COLO829 (cell line): ENCODE results near the gene ARSD.
"Not testable (repeated sequence)": the region's sequence is repeated elsewhere in the genome, so short reads cannot be mapped to it uniquely, and the experiment has no call there.

Source experiments
- DNase-seq: peaks from one replicate; pipeline ENCODE4 v3.0.0; 2012; ENCODE audit warnings: low spot score

Gene ARSD, protein sequence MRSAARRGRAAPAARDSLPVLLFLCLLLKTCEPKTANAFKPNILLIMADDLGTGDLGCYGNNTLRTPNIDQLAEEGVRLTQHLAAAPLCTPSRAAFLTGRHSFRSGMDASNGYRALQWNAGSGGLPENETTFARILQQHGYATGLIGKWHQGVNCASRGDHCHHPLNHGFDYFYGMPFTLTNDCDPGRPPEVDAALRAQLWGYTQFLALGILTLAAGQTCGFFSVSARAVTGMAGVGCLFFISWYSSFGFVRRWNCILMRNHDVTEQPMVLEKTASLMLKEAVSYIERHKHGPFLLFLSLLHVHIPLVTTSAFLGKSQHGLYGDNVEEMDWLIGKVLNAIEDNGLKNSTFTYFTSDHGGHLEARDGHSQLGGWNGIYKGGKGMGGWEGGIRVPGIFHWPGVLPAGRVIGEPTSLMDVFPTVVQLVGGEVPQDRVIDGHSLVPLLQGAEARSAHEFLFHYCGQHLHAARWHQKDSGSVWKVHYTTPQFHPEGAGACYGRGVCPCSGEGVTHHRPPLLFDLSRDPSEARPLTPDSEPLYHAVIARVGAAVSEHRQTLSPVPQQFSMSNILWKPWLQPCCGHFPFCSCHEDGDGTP

DNA sequence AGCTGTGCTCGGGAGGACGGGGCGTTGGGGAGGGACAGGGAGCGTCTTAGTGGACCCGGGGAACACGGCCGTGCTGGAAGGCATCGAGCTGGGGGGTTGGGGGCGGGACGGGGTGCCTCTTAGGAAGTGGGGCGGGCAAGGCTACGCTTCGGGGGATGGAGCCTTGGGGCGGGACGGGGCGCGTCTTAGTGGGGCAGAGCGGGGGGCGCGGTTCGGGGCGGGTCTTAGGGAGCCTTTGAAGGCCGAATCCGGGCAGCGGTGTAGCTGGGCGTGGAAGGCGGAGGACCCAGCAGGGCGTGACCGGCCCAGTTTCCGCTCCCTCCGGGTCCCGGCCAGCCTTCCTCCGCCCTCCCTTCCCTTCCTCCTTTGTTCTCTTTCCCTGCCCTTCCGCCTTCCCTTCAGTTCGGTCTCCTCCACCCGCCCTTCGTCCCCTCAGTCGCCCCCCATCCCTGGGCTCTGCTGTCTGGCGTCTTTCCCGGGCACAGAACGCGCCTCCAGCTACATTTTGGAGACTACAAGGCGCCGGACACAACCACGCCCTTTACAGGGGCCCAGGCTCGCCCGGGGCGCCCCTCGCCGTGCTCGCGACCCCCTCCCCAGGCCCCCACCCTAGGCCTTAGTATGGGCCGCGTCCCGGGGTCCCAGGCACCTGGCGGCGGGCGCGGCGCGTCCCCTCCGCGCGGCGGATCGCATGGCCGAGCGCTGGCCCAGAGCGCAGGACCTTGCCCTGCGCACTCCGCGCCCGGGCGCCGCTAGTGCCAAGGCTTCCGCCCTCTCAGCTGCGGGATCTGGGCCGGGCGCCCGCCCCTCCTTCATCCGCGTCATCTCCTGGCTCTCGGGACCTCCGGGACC lies at the start of gene ARSD:
TSS of gene ARSD (minus strand) at position 757 of the 852 bp plus-strand sequence. CDS start at position 693, 64 bp downstream.
- DNase-seq, result peak; percentile 53

DNA sequence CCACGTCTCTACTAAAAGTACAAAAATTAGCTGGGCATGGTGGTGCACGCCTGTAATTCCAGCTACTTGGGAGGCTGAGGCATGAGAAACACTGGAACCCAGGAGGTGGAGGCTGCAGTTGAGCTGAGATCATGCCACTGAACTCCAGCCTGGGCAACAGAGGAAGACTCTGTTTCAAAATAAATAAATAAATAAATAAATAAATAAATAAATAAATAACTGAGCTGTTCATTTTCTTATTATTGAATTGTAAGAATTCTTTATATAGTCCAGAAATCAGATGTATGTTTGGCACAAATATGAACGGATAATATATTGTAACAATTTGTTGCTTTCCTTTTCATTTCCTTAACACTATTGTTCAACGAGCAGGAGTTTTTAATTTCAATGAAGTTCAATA lies 49.5 kb upstream of the ARSD start:
- not testable (repeated sequence) for DNase-seq

DNA sequence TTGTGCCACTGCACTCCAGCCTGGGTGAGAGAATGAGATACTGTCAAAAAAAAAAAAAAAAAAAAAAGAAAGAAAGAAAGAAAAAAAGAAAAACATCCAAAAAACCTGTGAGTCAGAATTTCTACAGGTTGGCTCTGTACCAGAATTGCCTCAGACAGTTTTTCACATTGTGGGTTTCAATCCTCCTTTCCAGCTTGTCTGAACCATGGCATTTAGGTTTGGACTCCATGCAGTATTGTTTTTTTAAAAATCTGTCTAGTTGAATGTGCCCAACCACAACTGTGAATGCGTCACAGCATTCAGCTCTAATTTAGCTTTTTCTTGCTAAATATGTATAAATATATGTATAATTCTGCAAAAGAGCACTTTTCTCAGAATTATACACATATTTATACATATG lies 45.8 kb upstream of the ARSD start:
- no peak for DNase-seq

DNA sequence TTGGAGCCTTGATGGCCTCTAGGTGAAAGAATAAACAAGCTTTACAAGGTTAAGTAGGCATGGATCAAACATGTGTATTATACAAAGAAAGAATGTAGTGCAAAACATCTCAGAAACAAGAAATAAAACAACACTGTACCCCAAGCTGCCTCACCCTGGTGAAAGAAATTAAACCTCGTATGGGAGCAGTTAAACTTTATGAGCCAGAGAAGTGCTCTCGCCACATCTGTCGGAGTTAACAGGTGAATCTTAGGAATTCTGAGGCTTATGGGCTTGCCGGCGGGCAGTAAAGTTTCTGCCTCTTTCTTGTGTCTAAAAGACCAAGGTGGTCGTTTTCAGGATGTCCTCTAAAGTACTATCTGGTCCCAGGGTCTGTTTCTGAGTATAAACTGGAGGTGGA lies 43.3 kb upstream of the ARSD start:
- DNase-seq, result no peak

DNA sequence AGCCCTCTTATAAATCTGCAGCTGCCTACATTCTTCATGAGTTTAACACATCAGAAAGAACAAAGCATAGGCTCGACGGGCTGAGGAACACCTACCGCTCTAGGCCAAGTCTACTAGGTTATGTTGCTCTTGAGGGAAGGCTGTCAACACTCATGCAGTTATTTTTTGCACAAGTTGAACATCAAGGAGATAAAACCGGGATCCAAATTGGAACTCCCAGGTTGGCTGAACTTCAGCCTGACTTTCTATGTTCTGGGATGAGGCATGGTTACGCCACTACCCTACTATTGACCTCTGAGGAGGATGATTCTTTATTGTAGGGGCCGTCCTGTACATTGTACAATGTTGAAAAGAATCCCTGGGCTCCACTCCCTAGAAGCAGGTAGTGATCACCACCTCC lies 39.9 kb upstream of the ARSD start:
- DNase-seq, result no peak

DNA sequence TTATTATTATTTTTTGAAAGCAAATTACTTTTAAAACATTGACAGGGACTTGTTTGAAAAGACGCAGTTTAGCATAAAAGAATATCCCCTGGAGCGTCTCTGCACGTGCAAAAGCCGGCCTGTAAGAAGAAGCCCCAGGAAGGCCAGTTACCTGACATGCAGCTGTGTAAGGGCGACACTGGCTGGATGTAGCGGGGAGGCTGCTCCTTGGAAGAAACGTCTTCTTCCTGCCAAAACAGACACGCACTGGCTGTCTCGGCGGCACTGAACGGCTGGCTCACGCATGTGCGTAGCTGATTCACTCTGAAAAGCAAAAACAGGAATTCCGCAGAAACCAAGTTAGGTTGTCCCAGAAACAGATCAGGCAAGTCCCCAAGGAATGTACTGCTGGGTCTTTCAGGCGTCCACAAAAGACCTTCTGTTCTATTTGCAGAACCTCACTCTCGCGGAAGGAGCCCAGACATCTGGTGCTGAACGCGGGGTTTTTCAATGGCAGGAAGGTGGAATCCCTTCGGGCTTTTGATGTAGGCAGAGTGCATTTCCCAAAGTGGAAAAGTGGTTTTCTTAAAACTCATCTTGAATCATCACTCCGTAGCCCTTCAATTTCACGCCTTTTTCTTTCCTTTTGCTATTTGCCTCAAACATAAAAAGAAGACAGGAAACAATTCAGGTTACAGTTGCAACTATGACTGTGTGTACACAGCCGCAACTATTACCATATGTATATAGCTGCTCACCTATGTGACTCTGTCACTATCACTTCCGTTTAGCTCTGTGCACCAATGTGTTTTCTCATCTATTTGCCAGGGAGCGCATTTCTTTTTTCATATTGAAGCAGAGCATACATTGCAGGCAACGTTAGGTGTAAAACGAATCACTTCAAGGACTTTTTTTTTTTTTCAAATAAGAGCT lies 39.1 kb upstream of the ARSD start:
- peak; percentile 48 for DNase-seq

DNA sequence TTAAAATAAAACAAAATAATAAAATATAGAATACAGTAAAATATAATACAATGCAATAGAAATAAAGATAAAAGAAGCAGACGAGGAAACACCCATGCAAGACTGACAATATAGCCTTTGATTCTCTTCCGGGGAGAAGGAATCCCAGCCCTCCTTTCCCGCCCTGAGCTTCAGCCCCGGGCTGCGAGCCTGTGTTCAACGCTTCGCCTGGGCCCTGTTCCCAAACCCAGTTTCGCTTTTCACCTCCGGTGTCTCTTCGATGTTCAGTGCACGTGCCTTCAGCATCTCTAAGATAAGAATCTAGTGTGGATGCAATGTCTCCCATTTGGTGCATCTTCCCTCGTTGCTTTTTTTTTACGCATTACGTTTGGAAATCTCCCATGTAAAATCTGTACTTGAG lies 38.4 kb upstream of the ARSD start:
- no peak for DNase-seq

DNA sequence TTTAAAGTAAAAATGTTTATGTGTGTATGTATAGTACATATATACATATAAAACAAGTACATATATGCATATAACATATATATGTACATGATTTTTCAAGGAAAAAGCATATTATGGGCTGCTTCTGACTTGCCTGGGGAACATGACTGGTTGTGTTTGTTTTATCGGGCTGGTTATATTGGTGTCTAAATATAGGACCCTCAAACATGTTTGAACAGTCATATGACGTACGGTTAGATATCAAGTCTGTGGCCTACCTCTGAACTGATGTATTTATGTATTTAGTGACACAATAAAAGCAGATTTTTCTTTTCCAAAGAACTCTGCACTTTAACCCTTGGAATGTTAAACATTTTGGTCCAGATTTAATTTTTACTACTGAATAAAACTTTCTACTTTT lies 37.9 kb upstream of the ARSD start:
- no peak for DNase-seq

DNA sequence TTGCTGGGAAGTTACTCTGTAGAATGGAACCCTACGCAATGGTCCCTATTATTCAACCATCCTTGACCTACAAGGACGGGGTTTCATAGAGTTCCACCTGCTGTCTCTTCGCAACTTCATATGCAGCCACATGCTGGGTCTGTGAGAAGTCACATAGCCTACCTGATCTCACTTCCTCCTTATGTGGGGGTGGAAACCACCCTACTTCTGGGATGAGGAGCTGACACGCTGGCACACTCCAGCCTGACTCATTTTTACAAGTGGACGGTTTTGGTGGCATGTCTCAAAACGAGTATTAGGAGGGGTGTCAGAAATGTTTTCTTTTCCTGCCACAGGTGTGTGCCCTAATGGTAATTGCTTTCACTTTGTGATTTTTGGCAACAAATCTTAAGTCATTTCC lies 36.8 kb upstream of the ARSD start:
- DNase-seq, result no peak

DNA sequence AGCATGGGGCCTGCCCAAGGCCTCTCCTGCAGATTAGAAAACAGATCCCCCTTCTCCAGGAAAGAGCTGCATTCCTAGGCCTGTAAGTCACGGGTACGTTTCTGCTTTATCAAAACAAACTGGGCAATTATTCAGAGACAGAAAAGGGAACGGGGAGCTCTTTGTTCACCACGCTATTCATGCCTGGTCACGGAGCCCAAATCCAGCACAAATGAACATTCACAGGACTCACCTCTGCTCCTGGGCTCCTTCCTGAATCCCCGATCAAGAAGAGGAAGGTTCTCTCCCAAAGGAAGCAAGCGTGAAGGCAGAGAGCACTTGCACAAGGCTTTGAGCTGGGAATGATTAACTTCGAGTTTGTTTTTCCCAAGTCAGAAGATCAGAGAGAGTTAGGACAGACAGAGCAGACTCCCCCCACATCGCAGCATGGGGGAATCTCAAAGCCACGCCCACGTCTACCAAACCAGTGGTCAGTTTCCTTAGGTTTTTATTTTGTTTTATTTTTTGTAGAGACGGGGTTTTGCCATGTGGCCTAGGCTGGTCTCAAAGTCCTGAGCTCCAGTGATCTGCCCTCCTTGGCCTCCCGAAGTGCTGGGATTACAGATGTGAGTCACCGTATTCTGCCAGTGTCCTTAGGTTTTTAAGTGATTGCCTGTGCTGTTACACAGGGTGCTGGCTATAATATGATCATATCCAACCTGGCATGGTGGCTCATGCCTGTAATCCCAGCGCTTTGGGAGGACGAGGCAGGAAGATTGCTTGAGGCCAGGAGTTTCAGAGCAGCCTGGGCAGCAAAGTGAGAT lies 35.1 kb upstream of the ARSD start:
- DNase-seq, result peak; percentile 5

DNA sequence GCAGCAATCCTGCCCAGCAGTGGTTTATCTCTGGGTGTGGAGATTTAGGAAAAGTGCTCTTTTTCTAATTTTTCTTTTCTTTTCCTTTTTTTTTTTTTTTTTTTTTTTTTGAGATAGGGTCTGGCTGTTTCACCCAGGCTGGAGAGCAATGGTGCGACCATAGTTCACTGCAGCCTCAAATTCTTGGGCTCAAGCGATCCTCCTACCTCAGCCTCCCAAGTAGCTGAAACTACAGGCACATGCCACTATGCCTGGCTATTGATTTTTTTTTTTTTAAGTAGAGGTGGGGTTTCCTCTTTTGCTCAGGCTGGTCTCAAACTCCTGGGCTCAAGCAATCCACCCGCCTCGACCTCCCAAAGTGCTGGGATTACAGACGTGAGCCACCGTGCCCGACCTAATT lies 34.3 kb upstream of the ARSD start:
- DNase-seq, result not testable (repeated sequence)

DNA sequence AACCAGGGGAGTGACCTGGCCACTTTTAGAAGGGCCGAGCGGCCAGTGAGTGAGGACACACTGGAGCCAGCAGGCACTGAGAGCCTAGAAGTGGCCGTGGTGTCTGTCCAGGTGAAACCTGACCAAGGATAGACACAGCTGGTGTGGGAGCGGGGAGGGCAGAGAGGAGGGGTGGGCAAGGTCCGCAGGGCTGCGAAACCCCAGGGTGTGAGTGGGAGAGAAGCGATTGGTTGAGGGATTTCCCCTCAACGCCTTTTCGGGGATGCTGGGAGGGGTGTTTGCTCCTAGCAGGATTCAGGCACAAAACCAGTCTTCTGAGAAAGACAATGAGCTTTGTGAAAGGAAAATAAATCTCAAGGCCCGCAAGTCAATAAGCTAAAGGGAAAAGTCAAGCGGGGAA lies 33.2 kb upstream of the ARSD start:
- no peak for DNase-seq

DNA sequence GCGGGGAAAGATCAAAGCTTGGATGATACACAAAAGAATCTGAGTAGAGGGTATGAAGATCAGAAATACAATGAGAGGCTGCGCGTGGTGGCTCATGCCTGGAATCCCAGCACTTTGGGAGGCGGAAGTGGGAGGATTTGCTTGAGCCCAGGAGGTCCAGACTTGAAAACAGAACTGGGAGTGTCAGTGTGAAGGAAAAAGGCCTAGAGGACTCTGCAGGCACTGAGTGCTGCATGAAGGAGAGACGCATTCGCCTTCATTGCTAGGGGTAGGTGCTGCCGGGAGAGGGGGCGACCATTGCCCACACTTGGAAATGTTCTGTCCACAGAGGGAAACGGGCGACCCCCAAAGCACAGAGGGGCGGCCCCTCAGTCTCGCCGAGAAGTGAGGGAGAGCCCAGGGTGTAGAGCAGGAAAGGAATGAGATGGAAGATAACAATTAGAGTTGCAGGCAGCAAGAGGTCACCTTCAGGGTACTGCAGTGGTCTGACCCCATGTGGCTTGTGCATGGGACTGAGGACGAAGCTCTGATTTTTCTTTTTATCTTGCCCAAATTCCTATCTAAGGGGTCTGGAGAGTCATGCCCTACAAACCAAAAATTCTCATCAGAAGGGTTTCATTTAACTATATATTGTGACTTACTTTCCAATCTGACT lies 31.8 kb upstream of the ARSD start:
- no peak for DNase-seq

DNA sequence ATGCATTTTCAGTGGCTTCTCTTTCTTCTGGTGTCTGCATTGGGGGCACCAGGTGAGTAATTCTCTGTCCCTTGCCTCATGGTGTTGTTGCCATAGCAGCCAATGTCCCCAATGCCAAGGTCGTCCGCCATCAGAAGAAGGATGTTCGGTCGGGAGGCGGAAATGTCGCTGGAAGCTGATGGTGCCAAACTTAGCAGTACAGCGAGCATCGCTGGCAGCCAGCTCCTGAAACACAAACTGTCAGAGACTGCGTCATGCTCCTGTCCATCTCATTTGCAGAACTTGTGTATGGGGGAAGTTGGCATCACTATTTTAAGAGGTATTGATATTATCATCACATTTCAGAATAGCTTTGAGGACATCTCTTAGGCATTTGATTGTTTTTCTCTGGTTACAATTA lies 29.1 kb upstream of the ARSD start:
- DNase-seq, result no peak

DNA sequence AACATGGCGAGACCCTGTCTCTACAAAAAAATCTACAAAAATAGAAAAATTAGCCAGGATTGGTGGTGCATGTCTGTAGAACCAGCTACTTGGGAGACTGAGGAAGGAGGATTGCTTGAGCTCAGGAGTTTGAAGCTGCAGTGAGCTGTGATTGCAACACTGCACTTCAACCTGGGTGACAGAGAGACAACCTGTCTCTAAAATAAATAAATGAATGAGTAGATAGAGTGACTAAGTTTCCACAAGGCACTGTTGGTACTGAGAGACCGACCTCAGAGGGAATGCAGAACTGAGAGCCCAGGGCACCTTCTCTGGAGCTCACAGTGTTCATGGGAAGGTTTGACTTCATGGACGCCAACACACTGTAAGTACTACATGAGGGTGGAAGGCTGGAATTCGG lies 26.7 kb upstream of the ARSD start:
- no peak for DNase-seq

DNA sequence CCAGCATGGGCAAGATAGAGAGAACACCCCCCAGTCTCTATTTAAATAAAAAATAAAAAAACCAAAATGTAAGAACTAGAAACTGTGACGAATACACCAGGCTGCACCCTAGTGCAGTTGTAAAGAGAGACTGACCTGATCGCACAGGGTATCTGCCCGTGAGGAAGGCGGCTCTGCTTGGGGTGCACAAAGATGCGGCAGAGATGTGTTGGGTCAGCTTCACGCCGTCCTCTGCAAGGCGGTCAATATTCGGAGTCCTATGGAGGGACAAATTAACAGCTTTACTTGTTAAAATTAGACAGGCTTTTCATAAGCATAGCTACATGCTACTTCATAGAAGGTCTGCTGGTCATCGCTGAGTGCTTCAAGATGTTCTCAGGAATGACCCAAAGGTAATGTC lies 26.1 kb upstream of the ARSD start:
- no peak for DNase-seq

DNA sequence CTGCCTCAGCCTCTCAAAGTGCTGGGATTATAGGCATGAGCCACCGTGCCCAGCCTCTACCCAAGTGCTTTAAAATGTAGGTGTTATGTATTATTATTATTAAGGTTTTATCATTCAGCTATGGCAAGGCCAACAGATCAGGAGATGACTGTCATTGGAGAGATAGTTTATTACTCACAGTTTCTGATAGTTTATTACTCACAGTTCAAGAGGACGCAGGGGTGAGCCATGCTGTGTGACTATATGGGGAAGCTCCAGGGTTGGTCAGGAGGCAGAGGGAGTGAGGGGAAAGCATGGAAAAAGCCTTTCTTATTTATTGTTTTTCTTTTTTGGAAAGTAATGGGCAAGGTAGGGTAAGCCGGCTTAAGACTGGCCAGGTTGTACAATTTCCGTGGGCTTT lies 25.4 kb upstream of the ARSD start:
- DNase-seq, result no peak

DNA sequence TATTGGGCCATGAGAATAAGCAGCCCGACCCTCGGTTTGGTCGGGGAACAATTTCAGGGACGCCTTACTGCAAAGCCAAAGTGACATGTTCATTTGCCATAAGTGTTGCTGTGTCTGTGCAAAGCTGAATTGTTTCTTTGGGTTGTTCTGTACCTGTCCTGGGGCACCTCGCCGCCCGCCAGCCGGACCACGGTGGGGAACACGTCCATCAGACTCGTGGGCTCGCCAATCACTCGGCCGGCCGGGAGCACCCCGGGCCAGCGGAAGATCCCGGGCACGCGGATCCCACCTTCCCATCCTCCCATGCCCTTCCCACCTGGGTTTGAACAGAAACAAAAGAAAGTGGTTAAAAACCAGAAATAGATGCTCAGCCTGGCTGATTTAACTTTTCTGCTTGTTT lies 8.8 kb upstream of the ARSD start:
- not testable (repeated sequence) for DNase-seq

DNA sequence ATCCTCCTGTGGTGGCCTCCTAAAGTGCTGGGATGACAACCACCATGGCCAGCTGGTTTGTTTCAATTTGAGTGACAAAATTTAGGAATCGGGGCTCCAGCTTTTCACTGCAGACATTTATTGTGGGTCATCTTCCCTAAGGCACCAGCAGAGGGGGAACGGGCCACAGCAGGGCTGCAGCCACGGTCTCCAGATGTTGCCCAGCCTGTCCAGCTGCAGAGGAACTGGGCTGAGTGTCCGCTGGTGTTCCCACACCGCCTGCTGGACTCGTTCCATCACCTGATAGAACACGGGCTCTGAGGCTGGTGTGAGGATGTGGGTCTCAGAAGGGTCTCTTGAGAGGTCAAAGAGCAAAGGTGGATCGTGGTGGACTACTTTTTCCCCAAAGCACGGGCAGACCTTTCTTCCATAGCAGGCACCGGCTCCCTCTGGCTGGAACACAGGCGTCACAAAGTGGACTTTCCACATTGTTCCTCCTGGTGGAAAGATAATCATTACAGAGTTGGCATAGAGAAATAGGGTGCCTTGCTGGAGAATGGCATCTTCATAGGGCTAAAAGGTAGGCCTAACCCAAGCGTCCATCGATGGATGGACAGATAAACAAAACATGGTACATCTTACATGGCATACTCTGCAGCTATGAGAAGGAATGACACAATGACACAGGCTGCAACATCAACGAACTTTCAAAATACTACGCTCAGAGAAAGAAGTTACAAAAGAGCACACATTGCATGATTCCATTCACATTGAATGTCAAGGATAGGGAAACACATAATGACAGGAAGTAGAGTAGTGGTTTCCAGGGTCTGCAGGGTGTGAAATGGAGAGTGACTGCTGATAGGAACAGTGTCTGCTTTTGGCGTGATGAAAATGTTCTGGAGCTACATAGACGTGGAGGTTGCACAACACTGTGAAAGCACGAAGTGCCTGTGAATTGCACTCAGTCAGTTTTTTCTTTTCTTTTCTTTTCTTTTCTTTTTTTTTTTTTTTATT lies 5.9 kb upstream of the ARSD start:
- DNase-seq, result no peak
